Measurements from ENCODE around the gene WDFY4.

Gene WDFY4

DNA sequence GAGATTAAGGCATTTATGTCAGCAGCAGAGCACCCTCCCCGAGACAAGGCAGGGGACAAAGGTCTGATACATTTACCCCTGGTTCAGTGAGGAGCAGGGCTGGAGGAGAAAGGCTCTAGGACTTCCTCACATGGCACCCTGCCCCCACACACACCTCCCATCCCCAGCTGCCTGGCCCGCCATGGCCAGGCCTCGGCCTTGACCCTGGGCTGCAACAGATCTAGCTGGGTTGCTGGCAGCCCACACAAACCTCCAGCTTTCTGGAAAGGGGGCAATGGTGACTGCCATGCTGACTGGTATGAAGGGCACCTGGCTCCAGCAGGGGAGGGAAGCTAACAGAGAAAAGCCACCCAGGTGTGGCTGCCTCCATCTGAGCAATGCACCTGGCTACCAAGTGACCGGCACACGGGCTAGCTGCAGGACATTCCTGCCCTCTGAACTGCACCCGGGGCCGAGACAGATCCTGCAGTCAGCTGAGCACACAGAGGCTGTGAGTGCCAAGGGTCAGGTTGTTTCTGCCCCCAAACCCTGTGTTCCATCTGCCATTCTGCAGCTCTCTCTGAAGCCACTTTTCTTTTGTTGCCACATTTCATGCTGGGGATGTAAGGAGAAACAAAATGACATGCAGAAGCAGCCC is 340.8 kb downstream of the WDFY4 start:
- TF ChIP-seq, protein P1, sequence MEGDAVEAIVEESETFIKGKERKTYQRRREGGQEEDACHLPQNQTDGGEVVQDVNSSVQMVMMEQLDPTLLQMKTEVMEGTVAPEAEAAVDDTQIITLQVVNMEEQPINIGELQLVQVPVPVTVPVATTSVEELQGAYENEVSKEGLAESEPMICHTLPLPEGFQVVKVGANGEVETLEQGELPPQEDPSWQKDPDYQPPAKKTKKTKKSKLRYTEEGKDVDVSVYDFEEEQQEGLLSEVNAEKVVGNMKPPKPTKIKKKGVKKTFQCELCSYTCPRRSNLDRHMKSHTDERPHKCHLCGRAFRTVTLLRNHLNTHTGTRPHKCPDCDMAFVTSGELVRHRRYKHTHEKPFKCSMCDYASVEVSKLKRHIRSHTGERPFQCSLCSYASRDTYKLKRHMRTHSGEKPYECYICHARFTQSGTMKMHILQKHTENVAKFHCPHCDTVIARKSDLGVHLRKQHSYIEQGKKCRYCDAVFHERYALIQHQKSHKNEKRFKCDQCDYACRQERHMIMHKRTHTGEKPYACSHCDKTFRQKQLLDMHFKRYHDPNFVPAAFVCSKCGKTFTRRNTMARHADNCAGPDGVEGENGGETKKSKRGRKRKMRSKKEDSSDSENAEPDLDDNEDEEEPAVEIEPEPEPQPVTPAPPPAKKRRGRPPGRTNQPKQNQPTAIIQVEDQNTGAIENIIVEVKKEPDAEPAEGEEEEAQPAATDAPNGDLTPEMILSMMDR (IDR thresholded peaks at IDR 0.05; ENCODE audit: low read depth, low read length) = no peak

DNA sequence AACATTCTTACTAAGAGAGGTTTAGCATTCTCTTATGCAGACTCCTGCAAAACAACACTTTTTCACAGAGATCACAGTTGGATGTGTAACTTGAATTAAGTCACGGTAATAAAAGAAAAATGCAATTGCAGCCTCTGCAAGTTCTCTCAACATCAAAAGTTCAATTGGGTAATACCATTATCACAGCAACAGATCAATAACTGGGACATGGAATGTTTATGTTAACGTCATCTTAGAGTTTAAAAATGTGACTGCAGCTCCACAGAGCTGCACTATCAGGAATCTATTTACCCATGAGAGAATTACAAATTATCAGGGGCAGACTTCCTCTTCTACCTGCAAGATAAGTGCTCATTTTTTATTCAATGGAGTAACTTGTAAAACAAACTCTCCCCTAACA is 344.0 kb downstream of the WDFY4 start:
- H3K4me3 ChIP-seq (replicated peaks in 1 of 2; ENCODE audit: low read depth in 2 of 2, low read length in 2 of 2) = no peak overlapping the region
- TF ChIP-seq, protein P1 (IDR thresholded peaks at IDR 0.05; ENCODE audit: low read depth, low read length) = no peak
- no peak for DNase-seq (ENCODE audit: low read depth in 2 of 2)

More for the DNA sequence above, 340.8 kb downstream of the WDFY4 start:
- no peak overlapping the region for H3K4me3 ChIP-seq (replicated peaks in 1 of 2; ENCODE audit: low read depth in 2 of 2, low read length in 2 of 2)
- DNase-seq (ENCODE audit: low read depth in 2 of 2) = no peak

DNA sequence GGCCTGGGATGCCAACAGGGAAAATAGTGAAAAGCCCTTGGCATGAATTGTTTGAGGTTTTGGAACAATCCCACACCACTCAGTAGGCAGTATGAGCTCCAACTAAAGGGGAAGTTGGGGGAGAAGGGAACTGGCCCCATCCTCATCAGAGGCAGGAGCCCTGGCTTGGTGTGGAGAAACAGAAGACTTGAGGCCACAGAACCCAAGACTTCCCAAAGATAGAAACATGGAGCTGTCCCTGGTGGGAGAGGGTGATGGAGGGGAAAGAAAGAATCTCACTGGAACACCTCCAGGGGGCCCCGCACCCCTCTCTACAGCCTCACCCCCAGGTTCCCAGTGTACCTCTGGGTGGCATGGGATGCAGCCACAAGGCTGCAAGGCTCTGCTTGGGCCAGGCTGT is 345.0 kb downstream of the WDFY4 start:
- H3K4me3 ChIP-seq (replicated peaks in 1 of 2; ENCODE audit: low read depth in 2 of 2, low read length in 2 of 2) = no peak overlapping the region
- no peak for DNase-seq (ENCODE audit: low read depth in 2 of 2)
- TF ChIP-seq, protein P1 (IDR thresholded peaks at IDR 0.05; ENCODE audit: low read depth, low read length) = no peak

Measured in cardiac fibroblast (primary cell).